GM18951 (cell line): Measurements from ENCODE around the gene RAB12.

Source experiments
- POLR2A ChIP-seq: IDR thresholded peaks from 4 replicates; pipeline ENCODE4 v1.6.1; 2011; ENCODE audit warnings: mild to moderate bottlenecking; ENCODE audit not compliant: insufficient read length, insufficient read depth; ENCODE audit errors: extremely low read depth
- in situ Hi-C: fragments of 300-500 bp; cut with MboI; formaldehyde crosslinking; loops from one replicate; pipeline ENCODE4 v1.12.0; 2022; ENCODE audit warnings: low sequenced_read_pairs, mixed read lengths, inconsistent platforms; ENCODE audit not compliant: unreplicated experiment

RAB12 gene

GRCh38 chr18:8688216-8688800 lies 79.1 kb downstream of the RAB12 start:
- in situ Hi-C loops = no loop called here
- no peak for TF ChIP-seq POLR2A

- in situ Hi-C loops = no loop called here
- TF ChIP-seq POLR2A = no peak
These were observed 79.6 kb downstream of the RAB12 start for GRCh38 chr18:8688816-8689215.
